ENCODE data around the gene ZDHHC8.

DNA sequence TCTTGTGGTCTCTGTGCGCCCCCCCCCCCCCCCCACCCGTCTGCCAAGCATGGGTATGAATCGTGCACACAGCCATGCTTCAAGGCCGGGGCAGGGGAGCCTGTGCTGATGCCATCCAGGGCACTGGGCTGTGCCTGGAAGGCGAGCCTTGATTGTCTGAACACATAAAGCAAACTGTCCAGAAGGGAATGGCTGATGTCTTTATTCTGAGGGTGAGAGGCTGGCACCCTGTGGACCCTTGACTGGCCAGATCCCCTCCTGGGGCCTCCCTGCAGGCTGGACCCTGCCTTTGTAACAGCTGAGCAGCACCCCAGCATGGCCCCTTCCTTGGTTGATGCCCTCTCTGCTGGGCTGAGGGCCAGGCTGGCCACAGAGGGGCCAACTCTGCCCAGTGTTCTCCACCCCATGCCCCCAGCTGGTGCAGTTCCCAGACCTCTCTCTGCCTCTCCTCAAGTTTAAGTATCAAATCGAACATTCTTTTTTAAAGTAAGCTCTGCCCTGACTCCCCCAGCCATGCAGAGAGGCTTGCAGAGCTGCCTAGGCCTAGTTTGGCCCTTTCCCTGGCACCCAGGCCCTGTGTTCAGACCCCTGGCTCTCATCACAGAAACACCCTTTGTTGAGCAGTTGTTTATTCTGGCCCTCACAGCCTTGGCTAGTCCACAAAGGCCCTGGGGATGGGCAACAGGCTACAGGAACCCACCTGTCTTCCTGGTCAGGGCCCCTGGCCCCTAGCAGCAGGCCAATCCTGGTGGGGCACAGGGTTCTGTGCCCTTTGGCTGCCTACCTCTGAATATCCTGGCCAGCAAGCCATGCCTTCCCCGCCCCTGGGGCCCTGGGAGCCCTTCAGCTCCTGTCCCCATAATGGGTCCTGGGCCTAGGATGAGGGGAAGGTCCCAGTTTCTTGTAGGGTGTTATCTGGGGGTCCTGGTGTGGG, 19.6 kb upstream of the ZDHHC8 start:
- TF ChIP-seq, protein P1, sequence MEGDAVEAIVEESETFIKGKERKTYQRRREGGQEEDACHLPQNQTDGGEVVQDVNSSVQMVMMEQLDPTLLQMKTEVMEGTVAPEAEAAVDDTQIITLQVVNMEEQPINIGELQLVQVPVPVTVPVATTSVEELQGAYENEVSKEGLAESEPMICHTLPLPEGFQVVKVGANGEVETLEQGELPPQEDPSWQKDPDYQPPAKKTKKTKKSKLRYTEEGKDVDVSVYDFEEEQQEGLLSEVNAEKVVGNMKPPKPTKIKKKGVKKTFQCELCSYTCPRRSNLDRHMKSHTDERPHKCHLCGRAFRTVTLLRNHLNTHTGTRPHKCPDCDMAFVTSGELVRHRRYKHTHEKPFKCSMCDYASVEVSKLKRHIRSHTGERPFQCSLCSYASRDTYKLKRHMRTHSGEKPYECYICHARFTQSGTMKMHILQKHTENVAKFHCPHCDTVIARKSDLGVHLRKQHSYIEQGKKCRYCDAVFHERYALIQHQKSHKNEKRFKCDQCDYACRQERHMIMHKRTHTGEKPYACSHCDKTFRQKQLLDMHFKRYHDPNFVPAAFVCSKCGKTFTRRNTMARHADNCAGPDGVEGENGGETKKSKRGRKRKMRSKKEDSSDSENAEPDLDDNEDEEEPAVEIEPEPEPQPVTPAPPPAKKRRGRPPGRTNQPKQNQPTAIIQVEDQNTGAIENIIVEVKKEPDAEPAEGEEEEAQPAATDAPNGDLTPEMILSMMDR (IDR thresholded peaks at IDR 0.05; ENCODE audit: poor library complexity): no peak
- TF ChIP-seq EZH2 (IDR thresholded peaks at IDR 0.05; ENCODE audit: borderline replicate concordance): no peak

Data from hepatocyte (in vitro differentiated cells).